ENCODE measurements around the gene NEK7.
A peak's percentile ranks its signal among the peaks of the same experiment; 100 is the strongest.

Gene NEK7

GRCh38 chr1:198147216-198147615 is 9.6 kb upstream of the NEK7 start:
- DNase-seq: no peak

GRCh38 chr1:198150369-198150768 is 6.4 kb upstream of the NEK7 start:
- DNase-seq: no peak

GRCh38 chr1:198151688-198152087 is 5.1 kb upstream of the NEK7 start:
- DNase-seq: no peak

- DNase-seq: no peak
Measured at GRCh38 chr1:198153103-198153502, 3.7 kb upstream of the NEK7 start.

GRCh38 chr1:198153804-198154203 is 3.0 kb upstream of the NEK7 start:
- no peak for DNase-seq

GRCh38 chr1:198155253-198155652 is 1.5 kb upstream of the NEK7 start:
- no peak for DNase-seq

GRCh38 chr1:198156111-198156744 is 570 bp upstream of the NEK7 start:
- DNase-seq: peak; percentile 37

- DNase-seq: peak; percentile 89
Measured at GRCh38 chr1:198157241-198157846, 546 bp downstream of the NEK7 start.

- DNase-seq: no peak
Measured at GRCh38 chr1:198157847-198158725, 1.3 kb downstream of the NEK7 start.

GRCh38 chr1:198158735-198159589 is 2.2 kb downstream of the NEK7 start:
- DNase-seq: peak; percentile 89

- no peak for DNase-seq
Measured at GRCh38 chr1:198160222-198160621, 3.4 kb downstream of the NEK7 start.

- DNase-seq: no peak
Measured at GRCh38 chr1:198160946-198161614, 4.3 kb downstream of the NEK7 start.

- no peak for DNase-seq
Measured at GRCh38 chr1:198161718-198162090, 4.9 kb downstream of the NEK7 start.

GRCh38 chr1:198162091-198162767 is 5.4 kb downstream of the NEK7 start:
- no peak for DNase-seq

GRCh38 chr1:198165927-198166647 is 9.3 kb downstream of the NEK7 start:
- DNase-seq: no peak

- no peak for DNase-seq
Measured at GRCh38 chr1:198166900-198167299, 10.1 kb downstream of the NEK7 start.

GRCh38 chr1:198167436-198167934 is 10.7 kb downstream of the NEK7 start:
- DNase-seq: no peak

- DNase-seq: no peak
Measured at GRCh38 chr1:198168227-198168626, 11.4 kb downstream of the NEK7 start.

GRCh38 chr1:198169672-198170071 is 12.9 kb downstream of the NEK7 start:
- DNase-seq: no peak

- DNase-seq: no peak
Measured at GRCh38 chr1:198171667-198172540, 15.1 kb downstream of the NEK7 start.

Measured in NCI-H1092 (cell line).